Measurements from ENCODE around the gene SOS1.

DNA sequence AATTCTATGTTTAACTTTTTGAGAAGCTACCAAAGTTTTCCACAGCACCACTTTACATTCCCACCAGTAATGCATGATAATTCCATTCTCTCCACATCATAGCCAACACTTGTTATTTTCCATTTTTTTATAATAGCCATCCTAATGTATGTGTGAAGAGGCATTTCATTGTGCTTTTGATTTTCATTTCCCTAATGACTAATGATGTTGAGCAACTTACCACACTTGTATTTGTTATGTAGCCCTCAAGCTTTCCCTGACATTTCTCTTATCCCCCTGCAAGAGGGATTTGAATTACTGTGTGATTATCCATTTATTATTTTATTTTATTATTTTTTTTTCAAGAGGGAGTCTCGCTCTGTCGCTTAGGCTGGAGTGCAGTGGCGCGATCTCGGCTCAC, 23.6 kb upstream of the SOS1 start:
- TF ChIP-seq CTCF (IDR thresholded peaks at IDR 0.05; ENCODE audit: low read depth, low read length): no peak
- TF ChIP-seq, protein P1, sequence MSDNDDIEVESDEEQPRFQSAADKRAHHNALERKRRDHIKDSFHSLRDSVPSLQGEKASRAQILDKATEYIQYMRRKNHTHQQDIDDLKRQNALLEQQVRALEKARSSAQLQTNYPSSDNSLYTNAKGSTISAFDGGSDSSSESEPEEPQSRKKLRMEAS (IDR thresholded peaks at IDR 0.05; ENCODE audit: low read depth, low read length): no peak
- TF ChIP-seq POLR2A (IDR thresholded peaks at IDR 0.05; ENCODE audit: extremely low read depth, insufficient read length): no peak
